ENCODE data around the gene TBR1.

GRCh38 chr2:161367675-161368074, 48.4 kb upstream of the TBR1 start:
- TF ChIP-seq CTCF (IDR thresholded peaks at IDR 0.05) = no peak
- no peak for TF ChIP-seq POLR2A (IDR thresholded peaks at IDR 0.05)

Data from adrenal gland (tissue), 5 donors.